Urinary bladder (tissue), 4 donors: Measurements from ENCODE around the gene PCDHGC3. TPM values are rescaled to one million over a fixed set of nuclear protein-coding genes. Genes with fewer than 3 reads are reported as not detected.

Experiments
- DNase-seq: peaks from one replicate; pipeline ENCODE4 v3.0.0-alpha.2; 2015; ENCODE audit errors: extremely low spot score
- H3K27ac ChIP-seq: one replicate; pipeline ENCODE4 v1.5.1; 2013; ENCODE audit warnings: low read depth, mild to moderate bottlenecking, moderate library complexity
- H3K36me3 ChIP-seq: one replicate; pipeline ENCODE4 v1.6.1; 2013; ENCODE audit warnings: mild to moderate bottlenecking, moderate library complexity; ENCODE audit not compliant: insufficient read depth
- H3K4me1 ChIP-seq: one replicate; pipeline ENCODE4 v1.6.1; 2013; ENCODE audit warnings: mild to moderate bottlenecking, moderate library complexity; ENCODE audit not compliant: insufficient read depth
- H3K4me3 ChIP-seq: one replicate; pipeline ENCODE4 v1.5.1; 2013; ENCODE audit warnings: low read depth, low read length
- WGBS: extraction: QIAGEN DNeasy Blood & Tissue Kit; methylation state at CpG from one replicate; pipeline ENCODE4 v1.1.7; 2013; 5-methylcytosine and 5-hydroxymethylcytosine counted together
- polyA plus RNA-seq: library from polyadenylated mRNA; stranded (reverse); fragments of 200-250 nt; gene quantifications from one replicate; pipeline ENCODE4 v1.2.3, GENCODE V29; 2013
- total RNA-seq: library from RNA; depleted of rRNA; stranded (reverse); fragments of >200 nt; gene quantifications from one replicate; pipeline ENCODE4 v1.2.3, GENCODE V29; 2014
- donor health status: healthy with polysubstance abuse.
- donor health status: healthy.

The PCDHGC3 gene
- total and polyA plus RNA-seq, 2 donors: 62.8 to 101 TPM

- 71% methylated on average over 3 of the region's 3 CpGs for WGBS
- H3K27ac ChIP-seq: no peak overlapping the region
- no peak for DNase-seq
- no peaks in the 10 kb centered on the region for H3K4me1 ChIP-seq
- no peak overlapping the region for H3K4me3 ChIP-seq
- no peaks in the 10 kb centered on the region for H3K36me3 ChIP-seq
Measured at GRCh38 chr5:141515141-141515540, 39.4 kb downstream of the PCDHGC3 start.

- Histone ChIP-seq H3K27ac (no peak overlapping the region), H3K4me3 (no peak overlapping the region), H3K4me1 (no peaks in the 10 kb centered on the region), H3K36me3 (no peaks in the 10 kb centered on the region)
- WGBS: 81% methylated on average over 4 of the region's 4 CpGs
- no peak for DNase-seq
Measured at GRCh38 chr5:141515946-141516671, 40.3 kb downstream of the PCDHGC3 start.

GRCh38 chr5:141516672-141517025 is 40.9 kb downstream of the PCDHGC3 start:
- no peaks in the 10 kb centered on the region for H3K36me3 ChIP-seq
- no peak overlapping the region for H3K27ac ChIP-seq
- H3K4me1 ChIP-seq: peaks cover 3% of the 10 kb centered on the region
- DNase-seq: no peak
- 80% methylated on average over 8 of the region's 8 CpGs for whole genome bisulfite sequencing
- H3K4me3 ChIP-seq: no peak overlapping the region

- Histone ChIP-seq H3K4me1 (peaks cover 3% of the 10 kb centered on the region), H3K36me3 (no peaks in the 10 kb centered on the region), H3K4me3 (no peak overlapping the region), H3K27ac (no peak overlapping the region)
- 86% methylated on average over 8 of the region's 8 CpGs for WGBS
- DNase-seq: no peak
Measured at GRCh38 chr5:141517312-141517711, 41.5 kb downstream of the PCDHGC3 start.

- Histone ChIP-seq H3K27ac (peak overlapping the region; percentile 51), H3K36me3 (no peaks in the 10 kb centered on the region), H3K4me1 (peaks cover 3% of the 10 kb centered on the region), H3K4me3 (no peak overlapping the region)
- 58% methylated on average over 11 of the region's 11 CpGs for WGBS
- no peak for DNase-seq
Measured at GRCh38 chr5:141517880-141518617, 42.3 kb downstream of the PCDHGC3 start.

- Histone ChIP-seq H3K27ac (no peak overlapping the region), H3K36me3 (no peaks in the 10 kb centered on the region), H3K4me1 (peaks cover 3% of the 10 kb centered on the region), H3K4me3 (no peak overlapping the region)
- 91% methylated on average over 1 of the region's 1 CpG for whole genome bisulfite sequencing
- DNase-seq: no peak
Measured at GRCh38 chr5:141518618-141519015, 42.9 kb downstream of the PCDHGC3 start.

GRCh38 chr5:141519605-141520565 is 44.1 kb downstream of the PCDHGC3 start:
- Histone ChIP-seq H3K4me1 (peaks cover 3% of the 10 kb centered on the region), H3K4me3 (no peak overlapping the region), H3K36me3 (no peaks in the 10 kb centered on the region), H3K27ac (no peak overlapping the region)
- 74% methylated on average over 3 of the region's 3 CpGs for WGBS
- DNase-seq: no peak

GRCh38 chr5:141521244-141521781 is 45.5 kb downstream of the PCDHGC3 start:
- H3K36me3 ChIP-seq: no peaks in the 10 kb centered on the region
- H3K4me1 ChIP-seq: peaks cover 3% of the 10 kb centered on the region
- DNase-seq: no peak
- no peak overlapping the region for H3K4me3 ChIP-seq
- peak overlapping the region; percentile 69 for H3K27ac ChIP-seq
- 32% methylated on average over 2 of the region's 2 CpGs for WGBS

- Histone ChIP-seq H3K4me1 (peaks cover 3% of the 10 kb centered on the region), H3K36me3 (no peaks in the 10 kb centered on the region), H3K4me3 (no peak overlapping the region), H3K27ac (no peak overlapping the region)
- DNase-seq: no peak
- whole genome bisulfite sequencing: 48% methylated on average over 2 of the region's 2 CpGs
Measured at GRCh38 chr5:141522301-141522700, 46.5 kb downstream of the PCDHGC3 start.

GRCh38 chr5:141523991-141524390 is 48.2 kb downstream of the PCDHGC3 start:
- no peak for DNase-seq
- Histone ChIP-seq H3K36me3 (no peaks in the 10 kb centered on the region), H3K4me1 (peaks cover 3% of the 10 kb centered on the region), H3K27ac (no peak overlapping the region), H3K4me3 (no peak overlapping the region)
- WGBS: 75% methylated on average over 8 of the region's 8 CpGs

GRCh38 chr5:141524604-141525597 is 49.1 kb downstream of the PCDHGC3 start:
- 27% methylated on average over 12 of the region's 12 CpGs for whole genome bisulfite sequencing
- H3K27ac ChIP-seq: no peak overlapping the region
- peaks cover 3% of the 10 kb centered on the region for H3K4me1 ChIP-seq
- H3K4me3 ChIP-seq: no peak overlapping the region
- peak; percentile 94 for DNase-seq
- no peaks in the 10 kb centered on the region for H3K36me3 ChIP-seq

- WGBS: 66% methylated on average over 7 of the region's 7 CpGs
- H3K36me3 ChIP-seq: no peaks in the 10 kb centered on the region
- no peak overlapping the region for H3K27ac ChIP-seq
- H3K4me3 ChIP-seq: no peak overlapping the region
- no peak for DNase-seq
- peaks cover 3% of the 10 kb centered on the region for H3K4me1 ChIP-seq
Measured at GRCh38 chr5:141525653-141526052, 49.9 kb downstream of the PCDHGC3 start.
